Measurements from ENCODE around the gene ZC3H4. TPM values are rescaled to one million over a fixed set of nuclear protein-coding genes. Genes with fewer than 3 reads are reported as not detected.

The ZC3H4 gene
- total and polyA plus RNA-seq, 4 donors, result 12.2 to 51.6 (median 16.2) TPM

GRCh38 chr19:47023448-47023794 is 90.2 kb downstream of the ZC3H4 start:
- Histone ChIP-seq H3K36me3 (ENCODE audit: control insufficient read depth in 4 of 4, insufficient read depth in 4 of 4, low read length in 4 of 4) (no peaks in the 10 kb centered on the region), H3K4me3 (no peak overlapping the region), H3K27me3 (ENCODE audit: control insufficient read depth in 3 of 3, insufficient read depth in 3 of 3, low read length in 2 of 3) (peaks cover 5 to 62% (median 51%) of the 10 kb centered on the region in 3 donors), H3K27ac (ENCODE audit: low read depth in 1 of 2, low read length in 1 of 2) (no peak overlapping the region), H3K9ac (ENCODE audit: insufficient read depth in 1 of 2, low read length in 2 of 2) (no peak overlapping the region), H3K9me3 (ENCODE audit: control insufficient read depth in 4 of 4, insufficient read depth in 3 of 4, low read length in 3 of 4) (peaks cover 0 to 5% (median 0%) of the 10 kb centered on the region in 4 donors), H3K4me1 (ENCODE audit: control insufficient read depth in 5 of 5, insufficient read depth in 5 of 5, low read length in 5 of 5) (peaks cover 0 to 14% (median 2%) of the 10 kb centered on the region in 5 donors)
- TF ChIP-seq CTCF (IDR thresholded peaks at IDR 0.05; ENCODE audit: control extremely low read depth, extremely low read depth), result no peak
- ATAC-seq (ENCODE audit: insufficient read depth, low FRiP score), result no peak
- no peak for DNase-seq
- WGBS, 2 donors, result 40% methylated on average over 7 of the region's 7 CpGs

GRCh38 chr19:47022541-47023447 is 90.8 kb downstream of the ZC3H4 start:
- WGBS, 2 donors, result 8 to 10% methylated on average over 33 of the region's 33 CpGs
- Histone ChIP-seq H3K9me3 (ENCODE audit: control insufficient read depth in 4 of 4, insufficient read depth in 3 of 4, low read length in 3 of 4) (peaks cover 0 to 3% (median 0%) of the 10 kb centered on the region in 4 donors), H3K4me3 (no peak overlapping the region), H3K9ac (ENCODE audit: insufficient read depth in 1 of 2, low read length in 2 of 2) (no peak overlapping the region), H3K36me3 (ENCODE audit: control insufficient read depth in 4 of 4, insufficient read depth in 4 of 4, low read length in 4 of 4) (no peaks in the 10 kb centered on the region), H3K27ac (ENCODE audit: low read depth in 1 of 2, low read length in 1 of 2) (no peak overlapping the region), H3K27me3 (ENCODE audit: control insufficient read depth in 3 of 3, insufficient read depth in 3 of 3, low read length in 2 of 3) (peaks cover 5 to 55% (median 50%) of the 10 kb centered on the region in 3 donors), H3K4me1 (ENCODE audit: control insufficient read depth in 5 of 5, insufficient read depth in 5 of 5, low read length in 5 of 5) (peaks cover 0 to 14% (median 2%) of the 10 kb centered on the region in 5 donors)
- no peak for TF ChIP-seq CTCF (IDR thresholded peaks at IDR 0.05; ENCODE audit: control extremely low read depth, extremely low read depth)
- no peak for DNase-seq
- ATAC-seq (ENCODE audit: insufficient read depth, low FRiP score), result no peak

- H3K9me3 ChIP-seq (ENCODE audit: control insufficient read depth in 4 of 4, insufficient read depth in 3 of 4, low read length in 3 of 4), result peaks cover 0 to 3% (median 0%) of the 10 kb centered on the region in 4 donors
- H3K4me3 ChIP-seq, result no peak overlapping the region
- peaks cover 0 to 14% (median 2%) of the 10 kb centered on the region in 5 donors for H3K4me1 ChIP-seq (ENCODE audit: control insufficient read depth in 5 of 5, insufficient read depth in 5 of 5, low read length in 5 of 5)
- H3K27ac ChIP-seq (ENCODE audit: low read depth in 1 of 2, low read length in 1 of 2), result no peak overlapping the region
- WGBS, 2 donors, result 31 to 43% methylated on average over 14 of the region's 14 CpGs
- ATAC-seq (ENCODE audit: insufficient read depth, low FRiP score) (no peak), DNase-seq (no peak)
- H3K9ac ChIP-seq (ENCODE audit: insufficient read depth in 1 of 2, low read length in 2 of 2), result no peak overlapping the region
- H3K27me3 ChIP-seq (ENCODE audit: control insufficient read depth in 3 of 3, insufficient read depth in 3 of 3, low read length in 2 of 3), result peaks cover 5 to 52% (median 47%) of the 10 kb centered on the region in 3 donors
- no peaks in the 10 kb centered on the region for H3K36me3 ChIP-seq (ENCODE audit: control insufficient read depth in 4 of 4, insufficient read depth in 4 of 4, low read length in 4 of 4)
- no peak for TF ChIP-seq CTCF (IDR thresholded peaks at IDR 0.05; ENCODE audit: control extremely low read depth, extremely low read depth)
These were observed 91.4 kb downstream of the ZC3H4 start for GRCh38 chr19:47022140-47022536.

All from lung (tissue), 12 donors.